H9 (cell line): ENCODE results near the gene C1QTNF1. TPM values are rescaled to one million over a fixed set of nuclear protein-coding genes. Genes with fewer than 3 reads are reported as not detected.

Source experiments
- DNase-seq: peaks from one replicate; pipeline ENCODE4 v3.0.0-alpha.2; 2017
- H2AFZ ChIP-seq: one replicate; pipeline ENCODE4 v1.6.1; 2013; ENCODE audit warnings: mild to moderate bottlenecking, low read length, control low read depth, moderate library complexity
- H2AK5ac ChIP-seq: 2 replicates; pipeline ENCODE4 v1.6.1; 2013; ENCODE audit warnings: low read length, control low read depth, mixed read lengths; ENCODE audit not compliant: insufficient read length
- H2BK120ac ChIP-seq: one replicate; pipeline ENCODE4 v1.6.1; 2013; ENCODE audit warnings: low read depth, mild to moderate bottlenecking, low read length, control low read depth, inconsistent platforms; ENCODE audit not compliant: poor library complexity, severe bottlenecking
- H2BK12ac ChIP-seq: 2 replicates; pipeline ENCODE4 v1.6.1; 2013; ENCODE audit warnings: low read length, control low read depth, mixed read lengths, low read depth; ENCODE audit not compliant: insufficient read length
- H2BK15ac ChIP-seq: 2 replicates; pipeline ENCODE4 v1.6.1; 2013; ENCODE audit warnings: low read depth, low read length, control low read depth
- H2BK20ac ChIP-seq: one replicate; pipeline ENCODE4 v1.6.1; 2013; ENCODE audit warnings: low read depth, mild to moderate bottlenecking, low read length, control low read depth, inconsistent platforms; ENCODE audit not compliant: poor library complexity, severe bottlenecking
- H2BK5ac ChIP-seq: 2 replicates; pipeline ENCODE4 v1.6.1; 2013; ENCODE audit warnings: low read length, control low read depth, mixed read lengths; ENCODE audit not compliant: insufficient read length
- H3K14ac ChIP-seq: 2 replicates; pipeline ENCODE4 v1.6.1; 2013; ENCODE audit warnings: low read length, control low read depth; ENCODE audit not compliant: insufficient read depth
- H3K18ac ChIP-seq: 2 replicates; pipeline ENCODE4 v1.6.1; 2013; ENCODE audit warnings: low read depth, mild to moderate bottlenecking, mixed read lengths, low read length, control low read depth; ENCODE audit not compliant: insufficient read length
- H3K23ac ChIP-seq: 2 replicates; pipeline ENCODE4 v1.6.1; 2013; ENCODE audit warnings: low read length, control low read depth, mixed read lengths, low read depth; ENCODE audit not compliant: insufficient read length
- H3K23me2 ChIP-seq: 2 replicates; pipeline ENCODE4 v1.6.1; 2013; ENCODE audit warnings: low read depth, mild to moderate bottlenecking, mixed read lengths, low read length, control low read depth; ENCODE audit not compliant: insufficient read length, poor library complexity, severe bottlenecking
- H3K27ac ChIP-seq: 2 replicates; pipeline ENCODE4 v1.5.1; 2013; ENCODE audit warnings: low read length, control low read depth, mixed read lengths, low read depth; ENCODE audit not compliant: insufficient read length
- H3K27me3 ChIP-seq: 2 replicates; pipeline ENCODE4 v1.6.1; 2013; ENCODE audit warnings: low read length, control low read depth, inconsistent platforms; ENCODE audit not compliant: insufficient read depth
- H3K4ac ChIP-seq: 2 replicates; pipeline ENCODE4 v1.6.1; 2013; ENCODE audit warnings: low read depth, mild to moderate bottlenecking, control low read depth, inconsistent platforms, low read length, moderate library complexity
- H3K4me1 ChIP-seq: 2 replicates; pipeline ENCODE4 v1.6.1; 2013; ENCODE audit warnings: low read length, control low read depth, inconsistent platforms; ENCODE audit not compliant: insufficient read depth
- H3K4me2 ChIP-seq: 2 replicates; pipeline ENCODE4 v1.6.1; 2013; ENCODE audit warnings: low read length, control low read depth, mixed read lengths; ENCODE audit not compliant: insufficient read length, insufficient read depth
- H3K56ac ChIP-seq: 2 replicates; pipeline ENCODE4 v1.6.1; 2013; ENCODE audit warnings: low read depth, mild to moderate bottlenecking, mixed read lengths, low read length, control low read depth; ENCODE audit not compliant: insufficient read length
- H3K79me1 ChIP-seq: 2 replicates; pipeline ENCODE4 v1.6.1; 2013; ENCODE audit warnings: low read depth, mild to moderate bottlenecking, moderate library complexity, low read length, control low read depth, inconsistent platforms; ENCODE audit not compliant: insufficient read depth, poor library complexity, severe bottlenecking
- H3K79me2 ChIP-seq: 2 replicates; pipeline ENCODE4 v1.6.1; 2013; ENCODE audit warnings: low read length, control low read depth, inconsistent platforms; ENCODE audit not compliant: insufficient read depth
- H3K9ac ChIP-seq: 2 replicates; pipeline ENCODE4 v1.6.1; 2013; ENCODE audit warnings: low read length, control low read depth, mixed read lengths; ENCODE audit not compliant: insufficient read length; ENCODE audit errors: extremely low read depth
- H3K9me3 ChIP-seq: one replicate; pipeline ENCODE4 v1.6.1; 2013; ENCODE audit warnings: low read depth, low read length, inconsistent platforms; ENCODE audit not compliant: control insufficient read depth
- H3T11ph ChIP-seq: one replicate; pipeline ENCODE4 v1.6.1; 2013; ENCODE audit warnings: mild to moderate bottlenecking, low read length, control low read depth, inconsistent platforms
- H4K20me1 ChIP-seq: one replicate; pipeline ENCODE4 v1.6.1; 2013; ENCODE audit not compliant: control insufficient read depth, insufficient read length, insufficient read depth
- H4K5ac ChIP-seq: 2 replicates; pipeline ENCODE4 v1.6.1; 2013; ENCODE audit warnings: low read depth, mild to moderate bottlenecking, mixed read lengths, low read length, control low read depth; ENCODE audit not compliant: insufficient read length
- H4K8ac ChIP-seq: replicated peaks from 2 replicates; pipeline ENCODE4 v1.6.1; 2013; ENCODE audit warnings: low read length, control low read depth, mixed read lengths, low read depth; ENCODE audit not compliant: insufficient read length
- H4K91ac ChIP-seq: 2 replicates; pipeline ENCODE4 v1.6.1; 2013; ENCODE audit warnings: low read depth, mild to moderate bottlenecking, moderate library complexity, mixed read lengths, low read length, control low read depth; ENCODE audit not compliant: insufficient read length
- H3K27ac Mint-ChIP-seq, 3 experiments: 2 replicates in 2 of 3; 3 replicates in 1 of 3; pipeline ENCODE4 v1.8.0; 2020 to 2021; ENCODE audit warnings: mixed read lengths in 3 of 3, mild to moderate bottlenecking in 1 of 3, moderate library complexity in 1 of 3
- H3K27me3 Mint-ChIP-seq: 2 replicates; pipeline ENCODE4 v1.8.0; 2021; ENCODE audit warnings: low read depth, mild to moderate bottlenecking, moderate library complexity, mixed read lengths
- H3K36me3 Mint-ChIP-seq, 3 experiments: 2 replicates in 2 of 3; 3 replicates in 1 of 3; pipeline ENCODE4 v1.8.0; 2020 to 2021; ENCODE audit warnings: low read depth in 3 of 3, mixed read lengths in 3 of 3; ENCODE audit not compliant: insufficient read depth in 1 of 3
- H3K4me1 Mint-ChIP-seq, 2 experiments: 2 replicates each; pipeline ENCODE4 v1.8.0; 2020; ENCODE audit warnings: mixed read lengths in 2 of 2
- H3K4me3 Mint-ChIP-seq, 2 experiments: 2 replicates in 1 of 2; 3 replicates in 1 of 2; pipeline ENCODE4 v1.8.0; 2020 to 2021; ENCODE audit warnings: mild to moderate bottlenecking in 2 of 2, mixed read lengths in 2 of 2, moderate library complexity in 1 of 2
- H3K9me3 Mint-ChIP-seq, 2 experiments: 2 replicates in 1 of 2; 3 replicates in 1 of 2; pipeline ENCODE4 v1.8.0; 2020; ENCODE audit warnings: mild to moderate bottlenecking in 2 of 2, mixed read lengths in 2 of 2, moderate library complexity in 1 of 2
- CTCF ChIP-seq: fragments of 200-600 bp; sonication (generic); conservative IDR thresholded peaks from 3 replicates; pipeline ENCODE4 v1.8.0; 2021; ENCODE audit warnings: antibody characterized with exemption, mild to moderate bottlenecking
- WGBS: extraction: QIAGEN DNeasy Blood & Tissue Kit; methylation state at CpG from one replicate; pipeline ENCODE4 v1.1.7; 2013; ENCODE audit warnings: missing lambda C conversion rate, low lambda C conversion rate, mixed read lengths; ENCODE audit not compliant: insufficient read length; ENCODE audit errors: extremely low coverage; 5-methylcytosine and 5-hydroxymethylcytosine counted together
- total RNA-seq: library from RNA; stranded (reverse); gene quantifications from 2 replicates; pipeline ENCODE4 v1.2.1, GENCODE V29; 2021

Gene C1QTNF1
- total RNA-seq, 1 experiment from 2014 or later: 0.96 TPM

- Histone ChIP-seq H3K56ac (no peak overlapping the region), H4K8ac (no peak overlapping the region), H4K91ac (no peak overlapping the region), H3K14ac (no peak overlapping the region; the same call in 1 of the 2 replicates), H3K27ac (no peak overlapping the region), H3K23me2 (no peaks in the 10 kb centered on the region), H2BK5ac (no peak overlapping the region), H3K27me3 (no peaks in the 10 kb centered on the region), H3K18ac (no peak overlapping the region), H2AFZ (no peak overlapping the region), H3K4ac (no peak overlapping the region), H3T11ph (no peak overlapping the region), H2BK15ac (no peak overlapping the region), H3K79me2 (no peaks in the 10 kb centered on the region), H3K9ac (no peak overlapping the region), H3K23ac (no peak overlapping the region), H3K4me2 (no peak overlapping the region), H3K9me3 (no peaks in the 10 kb centered on the region), H2BK12ac (no peak overlapping the region), H4K20me1 (no peaks in the 10 kb centered on the region), H2BK120ac (no peak overlapping the region), H2AK5ac (no peak overlapping the region), H2BK20ac (no peak overlapping the region), H3K4me1 (no peaks in the 10 kb centered on the region), H4K5ac (no peak overlapping the region), H3K79me1 (no peaks in the 10 kb centered on the region)
- Mint-ChIP-seq H3K36me3 (peaks cover 15 to 39% (median 28%) of the 10 kb centered on the region in 3 experiments), H3K9me3 (peaks cover 0 to 3% of the 10 kb centered on the region in 2 experiments; a peak in 2 of 5 replicates), H3K27me3 (no peaks in the 10 kb centered on the region; the same call in 1 of the 2 replicates), H3K27ac (no peak overlapping the region), H3K4me1 (no peaks in the 10 kb centered on the region), H3K4me3 (no peak overlapping the region)
- WGBS: no CpG with 5 or more reads among the region's 31 CpGs
- DNase-seq: no peak
- no peak for TF ChIP-seq CTCF
Measured at GRCh38 chr17:79084291-79085153, 60.6 kb downstream of the C1QTNF1 start.
